Neural cell (in vitro differentiated cells): ENCODE results near the gene PHPT1. TPM values are rescaled to one million over a fixed set of nuclear protein-coding genes. Genes with fewer than 3 reads are reported as not detected.

Experiments
- H2AFZ ChIP-seq: fragments of 200-600, 300-800 bp; sonication (generic), shearing (Covaris generic); 2 replicates; pipeline ENCODE4 v1.6.0; 2014; ENCODE audit warnings: low read depth, mild to moderate bottlenecking, antibody characterized with exemption, low read length, moderate library complexity
- H3F3A ChIP-seq: fragments of 200-600 bp; shearing (Covaris generic); 2 replicates; pipeline ENCODE4 v1.6.1; 2016; ENCODE audit warnings: mild to moderate bottlenecking, moderate library complexity, mixed read lengths, antibody characterized with exemption, low read length; ENCODE audit not compliant: insufficient read depth, poor library complexity, severe bottlenecking
- H3K27ac ChIP-seq: fragments of 200-600, 300-800 bp; sonication (generic), shearing (Covaris generic); 2 replicates; pipeline ENCODE4 v1.5.1; 2014; ENCODE audit warnings: mild to moderate bottlenecking, low read length, moderate library complexity
- H3K27me3 ChIP-seq: fragments of 300-800, 200-600 bp; sonication (generic), shearing (Covaris generic); 2 replicates; pipeline ENCODE4 v1.6.0; 2014; ENCODE audit warnings: mild to moderate bottlenecking, low read depth, low read length, moderate library complexity; ENCODE audit not compliant: insufficient read depth
- H3K36me3 ChIP-seq: fragments of 300-800, 200-600 bp; sonication (generic), shearing (Covaris generic); 2 replicates; pipeline ENCODE4 v1.5.1; 2014; ENCODE audit warnings: mild to moderate bottlenecking, antibody characterized with exemption, low read length, moderate library complexity; ENCODE audit not compliant: insufficient read depth
- H3K4me2 ChIP-seq: fragments of 300-800, 200-600 bp; sonication (generic), shearing (Covaris generic); 2 replicates; pipeline ENCODE4 v1.6.0; 2014; ENCODE audit warnings: mild to moderate bottlenecking, low read length
- H3K4me3 ChIP-seq: fragments of 300-800, 200-600 bp; sonication (generic), shearing (Covaris generic); 2 replicates; pipeline ENCODE4 v1.5.1; 2014; ENCODE audit warnings: mild to moderate bottlenecking, low read length, moderate library complexity
- H3K79me2 ChIP-seq: fragments of 200-600 bp; shearing (Covaris generic); replicated peaks from 2 replicates; pipeline ENCODE4 v1.6.0; 2014; ENCODE audit warnings: mild to moderate bottlenecking, low read length, moderate library complexity; ENCODE audit not compliant: insufficient read depth
- H3K9ac ChIP-seq: fragments of 300-800, 200-600 bp; sonication (generic), shearing (Covaris generic); 2 replicates; pipeline ENCODE4 v1.6.1; 2016; ENCODE audit warnings: mild to moderate bottlenecking, low read length, mixed read lengths
- H3K9me2 ChIP-seq: fragments of 200-600 bp; shearing (Covaris generic); 2 replicates; pipeline ENCODE4 v1.6.1; 2016; ENCODE audit warnings: mild to moderate bottlenecking, low read length, mixed read lengths; ENCODE audit not compliant: insufficient read depth
- H3K9me3 ChIP-seq: fragments of 200-600, 300-800 bp; sonication (generic), shearing (Covaris generic); 2 replicates; pipeline ENCODE4 v1.6.1; 2016; ENCODE audit warnings: mild to moderate bottlenecking, mixed run types, low read length, moderate library complexity, mixed read lengths
- H4K20me1 ChIP-seq: fragments of 200-600 bp; shearing (Covaris generic); 2 replicates; pipeline ENCODE4 v1.6.1; 2016; ENCODE audit warnings: mild to moderate bottlenecking, mixed run types; ENCODE audit not compliant: insufficient read depth
- EP300 ChIP-seq: fragments of 450-650 bp; conservative IDR thresholded peaks from 2 replicates; pipeline ENCODE4 v1.6.1; 2014; ENCODE audit warnings: antibody characterized with exemption, mild to moderate bottlenecking, moderate library complexity; ENCODE audit not compliant: poor library complexity, severe bottlenecking
- EZH2 ChIP-seq: fragments of 200-600, 300-800 bp; shearing (Covaris generic), sonication (generic); IDR thresholded peaks from 2 replicates; pipeline ENCODE4 v1.6.1; 2014; ENCODE audit warnings: antibody characterized with exemption, low read length, borderline replicate concordance, mild to moderate bottlenecking; ENCODE audit not compliant: insufficient read depth, poor library complexity, severe bottlenecking
- MXI1 ChIP-seq: fragments of 450-650 bp; conservative IDR thresholded peaks from 2 replicates; pipeline ENCODE4 v1.6.1; 2014; ENCODE audit warnings: antibody characterized with exemption, mild to moderate bottlenecking; ENCODE audit not compliant: poor library complexity, severe bottlenecking
- POLR2AphosphoS5 ChIP-seq: IDR thresholded peaks from 2 replicates; pipeline ENCODE4 v1.6.1; 2012
- RAD21 ChIP-seq: fragments of 450-650 bp; conservative IDR thresholded peaks from 2 replicates; pipeline ENCODE4 v1.6.1; 2014; ENCODE audit warnings: antibody characterized with exemption, mild to moderate bottlenecking, moderate library complexity
- REST ChIP-seq: IDR thresholded peaks from 2 replicates; pipeline ENCODE4 v1.6.1; 2012; ENCODE audit warnings: borderline replicate concordance
- SMC3 ChIP-seq: fragments of 450-650 bp; conservative IDR thresholded peaks from 2 replicates; pipeline ENCODE4 v1.6.1; 2014; ENCODE audit warnings: antibody characterized with exemption, mild to moderate bottlenecking, moderate library complexity; ENCODE audit not compliant: poor library complexity
- TAF1 ChIP-seq: IDR thresholded peaks from 2 replicates; pipeline ENCODE4 v1.6.1; 2012; ENCODE audit warnings: low read depth
- polyA plus RNA-seq: library from polyadenylated mRNA; depleted of rRNA; stranded (reverse); fragments of >200 nt; gene quantifications from 2 replicates; pipeline ENCODE4 v1.2.3, GENCODE V29; 2014
- TF ChIP-seq, protein P1 (sequence below): fragments of 450-650 bp; IDR thresholded peaks from 2 replicates; pipeline ENCODE4 v1.5.1; 2014; ENCODE audit warnings: antibody characterized with exemption, mild to moderate bottlenecking, moderate library complexity; ENCODE audit not compliant: poor library complexity, severe bottlenecking

The PHPT1 gene
- polyA plus RNA-seq, 1 donor from 2014 or later = 279 TPM

- Histone ChIP-seq H3K27ac (no peak overlapping the region), H3K36me3 (peaks cover 7% of the 10 kb centered on the region), H3K4me3 (no peak overlapping the region), H3K27me3 (no peaks in the 10 kb centered on the region), H3K4me2 (no peak overlapping the region), H2AFZ (no peak overlapping the region), H3F3A (no peaks in the 10 kb centered on the region), H4K20me1 (no peaks in the 10 kb centered on the region), H3K79me2 (no peaks in the 10 kb centered on the region), H3K9me3 (no peaks in the 10 kb centered on the region), H3K9me2 (no peaks in the 10 kb centered on the region), H3K9ac (no peak overlapping the region)
- TF ChIP-seq RAD21 (no peak), POLR2AphosphoS5 (no peak), MXI1 (no peak), EP300 (no peak), EZH2 (no peak), TAF1 (no peak), REST (no peak), SMC3 (no peak)
- TF ChIP-seq, protein P1, sequence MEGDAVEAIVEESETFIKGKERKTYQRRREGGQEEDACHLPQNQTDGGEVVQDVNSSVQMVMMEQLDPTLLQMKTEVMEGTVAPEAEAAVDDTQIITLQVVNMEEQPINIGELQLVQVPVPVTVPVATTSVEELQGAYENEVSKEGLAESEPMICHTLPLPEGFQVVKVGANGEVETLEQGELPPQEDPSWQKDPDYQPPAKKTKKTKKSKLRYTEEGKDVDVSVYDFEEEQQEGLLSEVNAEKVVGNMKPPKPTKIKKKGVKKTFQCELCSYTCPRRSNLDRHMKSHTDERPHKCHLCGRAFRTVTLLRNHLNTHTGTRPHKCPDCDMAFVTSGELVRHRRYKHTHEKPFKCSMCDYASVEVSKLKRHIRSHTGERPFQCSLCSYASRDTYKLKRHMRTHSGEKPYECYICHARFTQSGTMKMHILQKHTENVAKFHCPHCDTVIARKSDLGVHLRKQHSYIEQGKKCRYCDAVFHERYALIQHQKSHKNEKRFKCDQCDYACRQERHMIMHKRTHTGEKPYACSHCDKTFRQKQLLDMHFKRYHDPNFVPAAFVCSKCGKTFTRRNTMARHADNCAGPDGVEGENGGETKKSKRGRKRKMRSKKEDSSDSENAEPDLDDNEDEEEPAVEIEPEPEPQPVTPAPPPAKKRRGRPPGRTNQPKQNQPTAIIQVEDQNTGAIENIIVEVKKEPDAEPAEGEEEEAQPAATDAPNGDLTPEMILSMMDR = no peak
These were observed 21.3 kb upstream of the PHPT1 start for GRCh38 chr9:136827794-136828473.

GRCh38 chr9:136828474-136829140, 20.6 kb upstream of the PHPT1 start:
- H3K27me3 ChIP-seq = no peaks in the 10 kb centered on the region
- H3K79me2 ChIP-seq = no peaks in the 10 kb centered on the region
- no peak overlapping the region for H3K4me3 ChIP-seq
- H3F3A ChIP-seq = no peaks in the 10 kb centered on the region
- H3K4me2 ChIP-seq = no peak overlapping the region
- H3K27ac ChIP-seq = no peak overlapping the region
- H3K9ac ChIP-seq = no peak overlapping the region
- H2AFZ ChIP-seq = no peak overlapping the region
- TF ChIP-seq SMC3 (no peak), REST (no peak), MXI1 (no peak), TAF1 (no peak), EZH2 (no peak), RAD21 (no peak)
- TF ChIP-seq, protein P1 = no peak
- H4K20me1 ChIP-seq = no peaks in the 10 kb centered on the region
- H3K9me2 ChIP-seq = no peaks in the 10 kb centered on the region
- H3K9me3 ChIP-seq = no peaks in the 10 kb centered on the region
- peaks cover 7% of the 10 kb centered on the region for H3K36me3 ChIP-seq
